Measurements from ENCODE around the gene ADAM15.
A peak's percentile ranks its signal among the peaks of the same experiment; 100 is the strongest.

The ADAM15 gene

GRCh38 chr1:155012026-155012546, 39.0 kb upstream of the ADAM15 start:
- no peak for DNase-seq

- DNase-seq, result no peak
Measured at GRCh38 chr1:155012776-155013602, 38.1 kb upstream of the ADAM15 start.

- DNase-seq, result no peak
Measured at GRCh38 chr1:155013632-155014031, 37.5 kb upstream of the ADAM15 start.

GRCh38 chr1:155014709-155015508, 36.2 kb upstream of the ADAM15 start:
- no peak for DNase-seq

- no peak for DNase-seq
Measured at GRCh38 chr1:155015527-155016230, 35.4 kb upstream of the ADAM15 start.

GRCh38 chr1:155016231-155016831, 34.8 kb upstream of the ADAM15 start:
- DNase-seq, result no peak

- peak; percentile 91 for DNase-seq
Measured at GRCh38 chr1:155017041-155017945, 33.8 kb upstream of the ADAM15 start.

- DNase-seq, result no peak
Measured at GRCh38 chr1:155017946-155018316, 33.2 kb upstream of the ADAM15 start.

- DNase-seq, result no peak
Measured at GRCh38 chr1:155018617-155019348, 32.3 kb upstream of the ADAM15 start.

GRCh38 chr1:155019377-155020245, 31.5 kb upstream of the ADAM15 start:
- no peak for DNase-seq

GRCh38 chr1:155022136-155022926, 28.8 kb upstream of the ADAM15 start:
- DNase-seq, result no peak

- no peak for DNase-seq
Measured at GRCh38 chr1:155022927-155023236, 28.2 kb upstream of the ADAM15 start.

- no peak for DNase-seq
Measured at GRCh38 chr1:155023627-155024026, 27.5 kb upstream of the ADAM15 start.

GRCh38 chr1:155024315-155024714, 26.8 kb upstream of the ADAM15 start:
- no peak for DNase-seq

- DNase-seq, result no peak
Measured at GRCh38 chr1:155026154-155026553, 25.0 kb upstream of the ADAM15 start.

- DNase-seq, result no peak
Measured at GRCh38 chr1:155026588-155026987, 24.5 kb upstream of the ADAM15 start.

GRCh38 chr1:155029513-155030242, 21.4 kb upstream of the ADAM15 start:
- DNase-seq, result no peak

- no peak for DNase-seq
Measured at GRCh38 chr1:155030243-155030795, 20.8 kb upstream of the ADAM15 start.
